Measurements from ENCODE around the gene FBN2.
"Not testable (repeated sequence)": the region's sequence is repeated elsewhere in the genome, so short reads cannot be mapped to it uniquely, and the experiment has no call there.

Gene FBN2

DNA sequence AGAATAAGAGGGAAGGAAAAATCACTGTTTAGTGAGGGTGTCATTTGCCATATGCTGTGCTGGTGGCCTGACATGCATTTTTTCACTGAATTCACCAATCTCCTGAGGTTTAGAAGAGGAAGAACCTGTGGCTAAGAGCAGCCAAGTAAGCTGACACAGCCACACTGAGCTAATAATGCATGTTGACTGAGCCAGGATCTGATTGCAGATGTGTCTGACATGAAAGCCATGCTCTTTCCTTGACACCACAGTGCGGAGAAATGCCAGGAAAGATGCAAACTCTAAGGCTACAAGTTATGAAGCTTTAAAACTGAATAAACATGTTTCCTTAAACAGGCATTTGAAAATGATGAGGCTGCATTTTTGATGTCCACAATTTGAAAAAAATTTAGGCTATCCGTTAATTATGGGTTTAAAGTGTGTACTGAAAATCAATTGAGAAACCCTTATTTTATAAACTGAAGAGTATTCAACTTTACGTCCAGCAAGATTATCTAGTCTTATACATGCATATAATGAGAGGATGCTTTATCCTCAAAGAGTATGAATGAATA, 208.6 kb downstream of the FBN2 start:
- TF ChIP-seq, protein P1, sequence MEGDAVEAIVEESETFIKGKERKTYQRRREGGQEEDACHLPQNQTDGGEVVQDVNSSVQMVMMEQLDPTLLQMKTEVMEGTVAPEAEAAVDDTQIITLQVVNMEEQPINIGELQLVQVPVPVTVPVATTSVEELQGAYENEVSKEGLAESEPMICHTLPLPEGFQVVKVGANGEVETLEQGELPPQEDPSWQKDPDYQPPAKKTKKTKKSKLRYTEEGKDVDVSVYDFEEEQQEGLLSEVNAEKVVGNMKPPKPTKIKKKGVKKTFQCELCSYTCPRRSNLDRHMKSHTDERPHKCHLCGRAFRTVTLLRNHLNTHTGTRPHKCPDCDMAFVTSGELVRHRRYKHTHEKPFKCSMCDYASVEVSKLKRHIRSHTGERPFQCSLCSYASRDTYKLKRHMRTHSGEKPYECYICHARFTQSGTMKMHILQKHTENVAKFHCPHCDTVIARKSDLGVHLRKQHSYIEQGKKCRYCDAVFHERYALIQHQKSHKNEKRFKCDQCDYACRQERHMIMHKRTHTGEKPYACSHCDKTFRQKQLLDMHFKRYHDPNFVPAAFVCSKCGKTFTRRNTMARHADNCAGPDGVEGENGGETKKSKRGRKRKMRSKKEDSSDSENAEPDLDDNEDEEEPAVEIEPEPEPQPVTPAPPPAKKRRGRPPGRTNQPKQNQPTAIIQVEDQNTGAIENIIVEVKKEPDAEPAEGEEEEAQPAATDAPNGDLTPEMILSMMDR (conservative IDR thresholded peaks at IDR 0.05; ENCODE audit: low read length), result no peak
- TF ChIP-seq EZH2phosphoT487 (IDR thresholded peaks at IDR 0.05; ENCODE audit: borderline replicate concordance), result no peak
- no peaks in the 10 kb centered on the region for H3K4me1 ChIP-seq (ENCODE audit: insufficient read depth, low read length, poor library complexity, severe bottlenecking)
- no peaks in the 10 kb centered on the region for H3K27me3 ChIP-seq (ENCODE audit: insufficient read depth, low read length, poor library complexity, severe bottlenecking)
- H3K4me2 ChIP-seq (ENCODE audit: low read depth, low read length, poor library complexity, severe bottlenecking), result no peak overlapping the region
- no peaks in the 10 kb centered on the region for H3K79me2 ChIP-seq (ENCODE audit: insufficient read depth, low read length)
- H3K9ac ChIP-seq (ENCODE audit: low read depth, low read length, poor library complexity, severe bottlenecking), result no peak overlapping the region
- H4K20me1 ChIP-seq (ENCODE audit: insufficient read depth, low read length, poor library complexity, severe bottlenecking), result no peaks in the 10 kb centered on the region
- H3K36me3 ChIP-seq (ENCODE audit: insufficient read depth, low read length), result no peaks in the 10 kb centered on the region
- H3K9me2 ChIP-seq (replicated peaks; ENCODE audit: low read depth, low read length), result no peaks in the 10 kb centered on the region
- H3K4me3 ChIP-seq (ENCODE audit: low read length, poor library complexity, severe bottlenecking), result no peak overlapping the region
- H2AFZ ChIP-seq (ENCODE audit: low read length), result no peak overlapping the region
- no peaks in the 10 kb centered on the region for H3K9me3 ChIP-seq (ENCODE audit: insufficient read depth, low read depth, low read length)
- H3F3A ChIP-seq (ENCODE audit: low read depth), result no peaks in the 10 kb centered on the region

DNA sequence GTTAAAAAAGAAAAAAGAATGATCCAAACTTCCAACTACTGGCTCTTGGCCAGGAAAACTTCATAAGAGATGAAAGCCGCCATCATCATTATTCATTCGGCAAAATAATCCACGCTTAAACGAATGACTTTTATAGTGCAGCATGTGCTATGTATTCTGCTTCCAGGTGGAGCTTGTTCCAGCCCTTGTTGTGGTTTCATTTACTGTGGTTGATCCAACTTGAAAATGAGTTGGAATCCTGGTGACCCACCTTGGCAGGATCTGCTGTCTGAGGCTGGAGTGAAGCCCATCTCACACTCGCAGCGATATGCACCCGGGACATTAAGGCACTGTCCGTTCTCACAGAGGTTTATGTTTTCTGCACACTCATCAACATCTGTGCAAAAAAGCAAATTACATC, 209.6 kb downstream of the FBN2 start:
- H3K9ac ChIP-seq (ENCODE audit: low read depth, low read length, poor library complexity, severe bottlenecking), result no peak overlapping the region
- no peaks in the 10 kb centered on the region for H3K4me1 ChIP-seq (ENCODE audit: insufficient read depth, low read length, poor library complexity, severe bottlenecking)
- H3K79me2 ChIP-seq (ENCODE audit: insufficient read depth, low read length), result no peaks in the 10 kb centered on the region
- no peak overlapping the region for H3K4me2 ChIP-seq (ENCODE audit: low read depth, low read length, poor library complexity, severe bottlenecking)
- H3K9me3 ChIP-seq (ENCODE audit: insufficient read depth, low read depth, low read length), result no peaks in the 10 kb centered on the region
- TF ChIP-seq, protein P1 (conservative IDR thresholded peaks at IDR 0.05; ENCODE audit: low read length), result no peak
- no peak for TF ChIP-seq EZH2phosphoT487 (IDR thresholded peaks at IDR 0.05; ENCODE audit: borderline replicate concordance)
- H3K36me3 ChIP-seq (ENCODE audit: insufficient read depth, low read length), result no peaks in the 10 kb centered on the region
- no peak overlapping the region for H3K4me3 ChIP-seq (ENCODE audit: low read length, poor library complexity, severe bottlenecking)
- H3K27me3 ChIP-seq (ENCODE audit: insufficient read depth, low read length, poor library complexity, severe bottlenecking), result no peaks in the 10 kb centered on the region
- no peak overlapping the region for H2AFZ ChIP-seq (ENCODE audit: low read length)
- H3K9me2 ChIP-seq (replicated peaks; ENCODE audit: low read depth, low read length), result no peaks in the 10 kb centered on the region
- H4K20me1 ChIP-seq (ENCODE audit: insufficient read depth, low read length, poor library complexity, severe bottlenecking), result no peaks in the 10 kb centered on the region
- no peaks in the 10 kb centered on the region for H3F3A ChIP-seq (ENCODE audit: low read depth)

DNA sequence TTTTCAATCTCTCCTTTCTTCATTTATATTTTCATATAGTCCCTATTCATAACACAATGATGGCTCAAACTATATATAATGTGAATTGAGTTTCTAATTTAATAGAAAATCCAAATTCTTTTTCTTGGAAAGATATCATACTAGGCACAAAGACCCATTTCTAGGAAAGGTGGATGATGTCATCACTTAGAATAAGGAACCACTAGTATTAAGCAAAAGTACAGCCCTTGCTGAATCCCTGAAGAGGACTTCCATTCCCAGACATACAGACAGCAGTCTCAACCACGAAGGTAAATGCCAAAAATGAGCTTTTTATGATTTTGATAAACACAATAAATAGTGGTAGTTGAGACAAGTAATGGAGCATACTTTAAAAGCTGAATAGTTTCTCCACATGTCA, 210.0 kb downstream of the FBN2 start:
- Histone ChIP-seq H2AFZ (ENCODE audit: low read length) (no peak overlapping the region), H3K9me3 (ENCODE audit: insufficient read depth, low read depth, low read length) (no peaks in the 10 kb centered on the region), H3K9ac (ENCODE audit: low read depth, low read length, poor library complexity, severe bottlenecking) (no peak overlapping the region), H4K20me1 (ENCODE audit: insufficient read depth, low read length, poor library complexity, severe bottlenecking) (no peaks in the 10 kb centered on the region), H3K4me1 (ENCODE audit: insufficient read depth, low read length, poor library complexity, severe bottlenecking) (no peaks in the 10 kb centered on the region), H3K4me2 (ENCODE audit: low read depth, low read length, poor library complexity, severe bottlenecking) (no peak overlapping the region), H3K27me3 (ENCODE audit: insufficient read depth, low read length, poor library complexity, severe bottlenecking) (no peaks in the 10 kb centered on the region), H3K4me3 (ENCODE audit: low read length, poor library complexity, severe bottlenecking) (no peak overlapping the region), H3K9me2 (replicated peaks; ENCODE audit: low read depth, low read length) (no peaks in the 10 kb centered on the region), H3K36me3 (ENCODE audit: insufficient read depth, low read length) (no peaks in the 10 kb centered on the region), H3F3A (ENCODE audit: low read depth) (no peaks in the 10 kb centered on the region), H3K79me2 (ENCODE audit: insufficient read depth, low read length) (no peaks in the 10 kb centered on the region)
- TF ChIP-seq EZH2phosphoT487 (IDR thresholded peaks at IDR 0.05; ENCODE audit: borderline replicate concordance), result no peak
- TF ChIP-seq, protein P1 (conservative IDR thresholded peaks at IDR 0.05; ENCODE audit: low read length), result no peak

DNA sequence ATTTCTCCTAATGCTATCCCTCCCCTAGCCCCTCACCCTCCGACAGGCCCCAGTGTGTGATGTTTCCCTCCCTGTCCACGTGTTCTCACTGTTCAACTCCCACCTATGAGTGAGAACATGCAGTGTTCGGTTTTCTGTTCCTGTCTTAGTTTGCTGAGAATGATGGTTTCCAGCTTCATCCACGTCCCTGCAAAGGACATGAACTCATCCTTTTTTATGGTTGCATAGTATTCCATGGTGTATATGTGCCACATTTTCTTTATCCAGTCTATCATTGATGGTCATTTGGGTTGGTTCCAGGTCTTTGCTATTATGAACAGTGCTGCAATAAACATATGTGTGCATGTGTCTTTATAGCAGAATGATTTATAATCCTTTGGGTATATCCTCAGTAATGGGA, 216.6 kb downstream of the FBN2 start:
- not testable (repeated sequence) for H3K4me2 ChIP-seq (ENCODE audit: low read depth, low read length, poor library complexity, severe bottlenecking); H4K20me1 ChIP-seq (ENCODE audit: insufficient read depth, low read length, poor library complexity, severe bottlenecking); H3K4me3 ChIP-seq (ENCODE audit: low read length, poor library complexity, severe bottlenecking); H3K4me1 ChIP-seq (ENCODE audit: insufficient read depth, low read length, poor library complexity, severe bottlenecking); H3K36me3 ChIP-seq (ENCODE audit: insufficient read depth, low read length); H3F3A ChIP-seq (ENCODE audit: low read depth); H3K27me3 ChIP-seq (ENCODE audit: insufficient read depth, low read length, poor library complexity, severe bottlenecking); H3K9me2 ChIP-seq (replicated peaks; ENCODE audit: low read depth, low read length); H2AFZ ChIP-seq (ENCODE audit: low read length); H3K79me2 ChIP-seq (ENCODE audit: insufficient read depth, low read length); H3K9me3 ChIP-seq (ENCODE audit: insufficient read depth, low read depth, low read length); H3K9ac ChIP-seq (ENCODE audit: low read depth, low read length, poor library complexity, severe bottlenecking)

All from Loucy (cell line).